Gastroesophageal sphincter (tissue), 4 donors: ENCODE data around the gene SV2C. TPM values are rescaled to one million over a fixed set of nuclear protein-coding genes. Genes with fewer than 3 reads are reported as not detected.
A peak's percentile ranks its signal among the peaks of the same experiment; 100 is the strongest.

ENCODE experiments used
- ATAC-seq: fragments of 150-250 bp; one replicate; pipeline ENCODE4 v1.9.1; 2016; ENCODE audit warnings: mild to moderate bottlenecking, moderate library complexity
- H3K27ac ChIP-seq, 4 donors: fragments of 200-600 bp; sonication (generic) in 3 of 4; 1 replicate in 3 of 4; 2 replicates in 1 of 4; pipeline ENCODE4 v1.5.1; 2016 to 2019
- H3K27me3 ChIP-seq: fragments of 200-600 bp; sonication (generic); one replicate; pipeline ENCODE4 v1.5.1; 2019
- H3K36me3 ChIP-seq, 2 donors: fragments of 200-600 bp; sonication (generic); one replicate each; pipeline ENCODE4 v1.5.1; 2019; ENCODE audit warnings: control low read depth in 1 of 2
- H3K4me1 ChIP-seq, 3 donors: fragments of 200-600 bp; sonication (generic); 1 replicate in 2 of 3; 2 replicates in 1 of 3; pipeline ENCODE4 v1.5.1; 2016 to 2019; ENCODE audit warnings: control low read depth in 2 of 3
- H3K4me3 ChIP-seq, 2 donors: fragments of 200-600 bp; sonication (generic); one replicate each; pipeline ENCODE4 v1.5.1; 2019; ENCODE audit warnings: mild to moderate bottlenecking in 1 of 2, moderate library complexity in 1 of 2
- H3K9me3 ChIP-seq, 3 donors: fragments of 200-600 bp; sonication (generic); one replicate each; pipeline ENCODE4 v1.5.1; 2017 to 2019; ENCODE audit warnings: control low read depth in 2 of 3
- CTCF ChIP-seq, 4 experiments: fragments of 200-600 bp in 2 of 4; fragments of 450-650 bp in 2 of 4; sonication (generic) in 1 of 4; IDR thresholded peaks; one replicate each; pipeline ENCODE4 v1.5.1; 2017 to 2019; ENCODE audit warnings: antibody characterized with exemption in 4 of 4, mild to moderate bottlenecking in 2 of 4, moderate library complexity in 2 of 4
- EP300 ChIP-seq: sonication (generic); formaldehyde crosslinking; IDR thresholded peaks from one replicate; pipeline ENCODE4 v1.6.1; 2017; ENCODE audit warnings: antibody characterized with exemption, mild to moderate bottlenecking
- POLR2A ChIP-seq, 2 donors: fragments of 450-650 bp; IDR thresholded peaks; one replicate each; pipeline ENCODE4 v1.6.1; 2017; ENCODE audit warnings: antibody characterized with exemption in 2 of 2, mild to moderate bottlenecking in 2 of 2, moderate library complexity in 1 of 2
- POLR2AphosphoS5 ChIP-seq: sonication (generic); formaldehyde crosslinking; IDR thresholded peaks from one replicate; pipeline ENCODE4 v1.6.1; 2017; ENCODE audit warnings: antibody characterized with exemption
- WGBS, 2 donors: methylation state at CpG; one replicate each; pipeline ENCODE4 v1.1.5; 2018; ENCODE audit warnings: low coverage in 1 of 2; 5-methylcytosine and 5-hydroxymethylcytosine counted together
- small RNA-seq, 4 donors: library from RNA; depleted of rRNA; stranded (forward); fragments of <200 nt; gene quantifications; one replicate each; pipeline ENCODE3, GENCODE V24; 2016
- total RNA-seq, 4 donors: library from RNA; depleted of rRNA; stranded (reverse); fragments of >200 nt; gene quantifications; one replicate each; pipeline ENCODE4 v1.1.0, GENCODE V29; 2016

SV2C gene
- total RNA-seq, 4 donors from 2014 or later = 0.16 to 0.67 (median 0.39) TPM

- peaks cover 0 to 30% (median 4%) of the 10 kb centered on the region in 3 donors for H3K4me1 ChIP-seq
- no peaks in the 10 kb centered on the region for H3K9me3 ChIP-seq
- TF ChIP-seq POLR2AphosphoS5 = no peak
- TF ChIP-seq CTCF (IDR thresholded peaks at IDR 0.05) = no peak
- no peak for TF ChIP-seq POLR2A (IDR thresholded peaks at IDR 0.05)
- no peak for TF ChIP-seq EP300
- ATAC-seq = no peak
- H3K4me3 ChIP-seq = peak overlapping the region; percentile 4 to 65
- H3K27ac ChIP-seq = peak overlapping the region in 3 of 4 donors; percentile 49 to 86 (median 77)
- peaks cover 46% of the 10 kb centered on the region for H3K27me3 ChIP-seq
- H3K36me3 ChIP-seq = no peaks in the 10 kb centered on the region
- 2 to 4% methylated on average over 17 of the region's 25 CpGs for WGBS, 2 donors
Measured at GRCh38 chr5:76402251-76402885, 319.2 kb downstream of the SV2C start.

- Histone ChIP-seq H3K9me3 (no peaks in the 10 kb centered on the region), H3K27me3 (peaks cover 46% of the 10 kb centered on the region), H3K36me3 (no peaks in the 10 kb centered on the region), H3K4me3 (peak within 1 kb of the TSS; percentile 40 to 65), H3K4me1 (peaks cover 0 to 30% (median 4%) of the 10 kb centered on the region in 3 donors), H3K27ac (peak within 1 kb of the TSS in 3 of 4 donors; percentile 58 to 86 (median 77))
- peak; percentile 70 for ATAC-seq
- TF ChIP-seq EP300 = no peak
- peak in 1 of 2 donors; percentile 23 for TF ChIP-seq POLR2A (IDR thresholded peaks at IDR 0.05)
- TF ChIP-seq CTCF (IDR thresholded peaks at IDR 0.05) = peak in 3 of 4 experiments; percentile 25 to 75 (median 46)
- peak; percentile 11 for TF ChIP-seq POLR2AphosphoS5
- 0% methylated on average over 8 to 15 of the region's 92 CpGs for WGBS, 2 donors
Measured at GRCh38 chr5:76402886-76403765, 319.9 kb downstream of the SV2C start, which contains the start of gene IQGAP2. Gene IQGAP2 (plus strand): TSS chr5:76403285. CDS start chr5:76403546, 261 bp downstream.

Small RNA genes within 50 kb of the gene (small RNA-seq; reads per million reads assigned to genes)
- gene AC113404.2 (0 reads per million in 4 donors), gene RNA5SP186 (0 reads per million in 4 donors)
